ENCODE results near the gene ADGRD1. TPM values are rescaled to one million over a fixed set of nuclear protein-coding genes. Genes with fewer than 3 reads are reported as not detected.

Gene ADGRD1
- total RNA-seq, 1 donor from 2014 or later, result 1.0 TPM

- no peak for DNase-seq (ENCODE audit: extremely low spot score, unreplicated experiment)
- no peak overlapping the region for H3K4me3 Mint-ChIP-seq (ENCODE audit: unreplicated experiment)
- no peaks in the 10 kb centered on the region for H3K4me1 Mint-ChIP-seq (ENCODE audit: unreplicated experiment)
- no peak overlapping the region for H3K27ac Mint-ChIP-seq (ENCODE audit: unreplicated experiment)
- H3K27me3 Mint-ChIP-seq (ENCODE audit: unreplicated experiment), result peaks cover 4% of the 10 kb centered on the region
- TF ChIP-seq CTCF (IDR thresholded peaks at IDR 0.05), result no peak
- no peaks in the 10 kb centered on the region for H3K36me3 Mint-ChIP-seq (ENCODE audit: unreplicated experiment)
- H3K9me3 Mint-ChIP-seq (ENCODE audit: unreplicated experiment), result no peaks in the 10 kb centered on the region
Measured at GRCh38 chr12:130978785-130979184, 25.1 kb downstream of the ADGRD1 start.

DNA sequence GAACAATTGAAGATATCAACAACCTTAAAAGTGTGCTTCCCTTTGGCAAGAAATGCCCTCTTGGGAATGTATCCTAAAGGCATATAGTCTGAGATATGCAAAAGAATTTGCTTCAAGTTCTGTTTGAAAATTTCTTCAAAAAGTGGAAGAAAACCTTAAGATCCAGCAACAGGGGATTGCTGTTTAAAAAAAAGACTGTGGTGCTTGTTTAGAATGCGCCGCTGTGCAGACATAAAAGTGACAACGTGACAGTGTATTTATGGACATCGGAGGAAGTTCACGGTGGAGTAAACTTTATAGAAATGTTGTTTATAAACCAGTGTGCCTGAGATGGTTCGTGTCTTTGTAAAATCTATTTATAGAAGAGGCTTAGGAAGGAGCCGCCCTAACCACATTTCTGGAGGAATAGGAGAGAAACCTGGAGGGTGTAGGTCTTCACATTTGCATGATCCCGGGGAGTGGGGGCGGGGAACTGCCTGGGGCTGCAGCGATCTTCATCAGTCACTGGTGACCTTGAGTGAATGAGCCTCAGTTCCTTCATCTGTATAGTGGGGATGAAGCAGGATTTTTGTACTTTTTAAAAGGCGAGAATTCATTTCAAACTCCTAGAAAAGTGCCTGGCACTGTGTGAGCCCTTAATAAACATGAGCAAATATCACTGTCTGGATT lies 27.5 kb downstream of the ADGRD1 start:
- DNase-seq (ENCODE audit: extremely low spot score, unreplicated experiment), result no peak
- H3K27ac Mint-ChIP-seq (ENCODE audit: unreplicated experiment), result no peak overlapping the region
- TF ChIP-seq CTCF (IDR thresholded peaks at IDR 0.05), result no peak
- no peaks in the 10 kb centered on the region for H3K9me3 Mint-ChIP-seq (ENCODE audit: unreplicated experiment)
- H3K4me1 Mint-ChIP-seq (ENCODE audit: unreplicated experiment), result no peaks in the 10 kb centered on the region
- no peak overlapping the region for H3K4me3 Mint-ChIP-seq (ENCODE audit: unreplicated experiment)
- peaks cover 6% of the 10 kb centered on the region for H3K27me3 Mint-ChIP-seq (ENCODE audit: unreplicated experiment)
- no peaks in the 10 kb centered on the region for H3K36me3 Mint-ChIP-seq (ENCODE audit: unreplicated experiment)

DNA sequence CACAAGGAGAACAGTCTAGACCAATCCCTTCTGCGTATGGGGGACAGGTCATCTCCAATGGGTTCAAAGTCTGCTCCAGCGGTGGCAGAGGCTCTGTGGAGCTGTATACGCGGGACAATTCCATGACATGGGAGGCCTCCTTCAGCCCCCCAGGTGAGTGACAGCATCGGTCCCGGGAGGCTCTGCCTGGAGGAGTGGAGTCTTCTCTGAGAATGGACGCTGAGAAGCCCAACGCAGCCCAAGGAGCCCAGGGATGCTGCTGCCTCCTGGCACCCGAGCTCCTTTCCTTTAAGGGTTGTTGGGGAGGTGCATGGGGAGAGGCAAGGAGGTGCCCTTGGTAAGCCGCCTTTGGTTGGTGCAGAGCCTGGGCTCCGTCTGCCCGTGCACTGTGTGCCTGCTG lies 28.2 kb downstream of the ADGRD1 start:
- H3K27ac Mint-ChIP-seq (ENCODE audit: unreplicated experiment), result no peak overlapping the region
- DNase-seq (ENCODE audit: extremely low spot score, unreplicated experiment), result no peak
- no peak for TF ChIP-seq CTCF (IDR thresholded peaks at IDR 0.05)
- no peaks in the 10 kb centered on the region for H3K9me3 Mint-ChIP-seq (ENCODE audit: unreplicated experiment)
- peaks cover 6% of the 10 kb centered on the region for H3K27me3 Mint-ChIP-seq (ENCODE audit: unreplicated experiment)
- no peaks in the 10 kb centered on the region for H3K4me1 Mint-ChIP-seq (ENCODE audit: unreplicated experiment)
- no peaks in the 10 kb centered on the region for H3K36me3 Mint-ChIP-seq (ENCODE audit: unreplicated experiment)
- no peak overlapping the region for H3K4me3 Mint-ChIP-seq (ENCODE audit: unreplicated experiment)

DNA sequence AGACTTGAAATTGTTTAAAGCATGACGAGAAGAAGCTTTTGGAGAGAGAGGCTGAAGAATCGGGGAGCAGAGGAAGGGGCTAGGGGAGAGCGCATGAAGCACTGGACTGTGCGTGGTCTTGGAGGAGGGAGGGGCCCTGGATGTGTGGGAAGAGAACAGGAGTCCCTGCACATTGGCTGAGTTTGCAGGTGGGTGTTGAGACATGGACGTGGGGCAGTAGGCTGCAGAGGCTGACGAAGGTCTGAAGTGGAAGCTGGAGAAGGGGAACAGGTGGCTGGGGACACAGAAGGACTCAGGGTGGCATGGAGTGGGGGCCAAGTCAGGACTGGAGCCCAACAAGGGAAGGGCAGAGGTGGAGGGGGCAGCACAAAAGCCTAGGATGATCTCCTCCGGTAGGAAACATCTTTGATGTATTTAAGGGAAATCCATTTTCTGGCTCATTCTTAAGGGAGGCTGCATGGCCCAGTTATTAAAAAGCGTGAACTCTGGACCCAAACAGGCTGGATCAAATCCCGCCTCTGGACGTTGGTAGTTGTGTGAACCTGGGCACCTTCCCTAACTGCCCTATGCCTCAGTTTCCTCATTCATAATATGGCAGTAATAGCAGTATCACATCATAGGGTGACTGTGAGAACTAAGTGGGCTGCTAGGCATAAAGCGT lies 29.0 kb downstream of the ADGRD1 start:
- TF ChIP-seq CTCF (IDR thresholded peaks at IDR 0.05), result no peak
- no peak for DNase-seq (ENCODE audit: extremely low spot score, unreplicated experiment)
- Mint-ChIP-seq H3K4me3 (ENCODE audit: unreplicated experiment) (no peak overlapping the region), H3K9me3 (ENCODE audit: unreplicated experiment) (no peaks in the 10 kb centered on the region), H3K27ac (ENCODE audit: unreplicated experiment) (no peak overlapping the region), H3K27me3 (ENCODE audit: unreplicated experiment) (peaks cover 6% of the 10 kb centered on the region), H3K36me3 (ENCODE audit: unreplicated experiment) (no peaks in the 10 kb centered on the region), H3K4me1 (ENCODE audit: unreplicated experiment) (no peaks in the 10 kb centered on the region)

DNA sequence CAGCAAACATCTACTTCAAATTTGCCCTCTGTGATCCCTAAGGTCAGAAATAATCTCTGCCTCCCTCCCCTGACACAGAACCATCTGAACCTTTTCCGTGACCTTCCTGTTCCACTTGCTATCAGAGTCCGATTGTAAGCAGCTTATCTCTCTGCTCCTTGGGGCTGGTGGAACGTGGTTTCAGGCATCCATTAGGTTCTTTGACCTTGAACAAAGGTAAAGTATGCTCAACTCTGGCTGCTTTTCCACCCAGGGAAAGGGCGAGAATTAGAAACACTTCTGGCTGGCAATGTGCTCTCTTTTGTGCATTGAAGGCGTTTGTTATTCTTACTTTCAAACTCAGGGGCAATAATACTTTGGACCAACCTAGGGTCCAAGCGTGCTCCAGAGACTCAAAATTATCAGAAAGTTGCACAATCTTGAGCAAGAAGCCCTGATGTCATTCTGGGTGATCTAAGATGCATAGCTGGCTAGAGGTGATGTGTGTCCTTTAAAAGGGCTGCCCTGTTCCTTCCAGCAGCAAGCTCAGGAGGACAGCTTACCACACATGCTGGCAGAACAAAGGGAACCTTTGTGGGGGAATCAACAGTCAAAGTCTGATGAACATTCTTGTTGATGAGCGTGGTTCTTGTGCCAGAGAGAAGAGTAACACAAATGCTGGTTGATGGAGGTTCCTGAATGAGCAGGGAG lies 29.8 kb downstream of the ADGRD1 start:
- no peaks in the 10 kb centered on the region for H3K4me1 Mint-ChIP-seq (ENCODE audit: unreplicated experiment)
- H3K27me3 Mint-ChIP-seq (ENCODE audit: unreplicated experiment), result peaks cover 6% of the 10 kb centered on the region
- no peaks in the 10 kb centered on the region for H3K36me3 Mint-ChIP-seq (ENCODE audit: unreplicated experiment)
- H3K27ac Mint-ChIP-seq (ENCODE audit: unreplicated experiment), result no peak overlapping the region
- H3K4me3 Mint-ChIP-seq (ENCODE audit: unreplicated experiment), result no peak overlapping the region
- H3K9me3 Mint-ChIP-seq (ENCODE audit: unreplicated experiment), result no peaks in the 10 kb centered on the region
- no peak for DNase-seq (ENCODE audit: extremely low spot score, unreplicated experiment)
- no peak for TF ChIP-seq CTCF (IDR thresholded peaks at IDR 0.05)

Data from osteocyte (in vitro differentiated cells).